GM18517 (cell line): Measurements from ENCODE around the gene SMIM35.

Experiments used
- ATAC-seq: cut with Tn5 transposase; IDR thresholded peaks from one replicate; pipeline ENCODE4 v1.9.1; 2021; ENCODE audit warnings: mild to moderate bottlenecking, moderate library complexity; ENCODE audit not compliant: unreplicated experiment

SMIM35 gene

GRCh38 chr11:117969160-117969991 lies 117.4 kb downstream of the SMIM35 start:
- no peak for ATAC-seq

- no peak for ATAC-seq
Observed at GRCh38 chr11:117966908-117967307, 119.9 kb downstream of the SMIM35 start.

DNA sequence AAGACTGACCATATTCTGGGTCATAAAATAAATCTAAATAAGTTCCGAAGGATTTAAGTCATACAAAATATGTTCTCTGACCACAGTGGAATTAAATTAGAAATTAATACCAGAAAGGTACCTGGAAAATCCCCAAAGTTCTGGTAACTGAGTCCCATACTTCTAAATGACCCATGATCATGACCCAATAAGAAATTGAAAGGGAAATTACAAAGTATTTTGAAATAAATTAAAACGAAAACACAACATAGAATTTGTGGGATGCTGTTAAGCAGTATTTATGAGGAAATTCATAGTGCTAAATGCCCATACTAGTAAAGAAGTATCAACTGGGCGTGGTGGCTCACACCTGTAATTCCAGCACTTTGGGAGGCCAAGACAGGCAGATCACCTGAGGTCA lies 123.9 kb downstream of the SMIM35 start:
- no peak for ATAC-seq

GRCh38 chr11:117961896-117962295 lies 124.9 kb downstream of the SMIM35 start:
- no peak for ATAC-seq

DNA sequence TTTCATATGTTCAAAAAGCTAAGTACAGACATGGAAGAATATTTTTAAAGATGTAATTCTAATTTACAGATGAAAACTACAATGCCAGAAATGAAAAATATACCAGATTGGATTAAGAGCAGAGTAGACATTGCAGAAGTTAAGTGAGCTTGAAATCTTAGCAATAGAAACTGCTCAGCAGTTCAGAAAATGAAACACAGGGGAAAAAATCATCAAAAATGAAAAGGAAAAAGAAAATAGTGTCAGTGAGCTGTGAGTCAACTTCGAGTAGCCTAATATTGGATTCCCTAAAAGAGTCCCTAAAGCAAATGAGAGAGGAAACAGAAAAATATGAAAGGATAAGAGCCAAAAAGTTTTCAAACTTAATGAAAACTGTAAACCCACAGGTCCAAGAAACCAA lies 126.4 kb downstream of the SMIM35 start:
- no peak for ATAC-seq

GRCh38 chr11:117959438-117960149 lies 127.2 kb downstream of the SMIM35 start:
- no peak for ATAC-seq

- ATAC-seq = no peak
Observed at GRCh38 chr11:117958949-117959348, 127.8 kb downstream of the SMIM35 start.
